Measurements from ENCODE around the gene VPS37B.

- TF ChIP-seq CTCF (IDR thresholded peaks at IDR 0.05 in 4 of 5, conservative IDR thresholded peaks at IDR 0.05 in 1 of 5) (no peak), POLR2A (IDR thresholded peaks at IDR 0.05) (no peak)
These were observed 60.2 kb downstream of the VPS37B start for GRCh38 chr12:122835750-122836026.
